Ovary (tissue), 3 donors: ENCODE results near the gene PRKD1.

Experiments used
- CTCF ChIP-seq, 3 donors: fragments of 450-650 bp in 2 of 3; fragments of 200-600 bp in 1 of 3; IDR thresholded peaks; one replicate each; pipeline versions ENCODE4 v1.5.1 to v1.8.0; 2016 to 2022; ENCODE audit warnings: antibody characterized with exemption in 3 of 3, mild to moderate bottlenecking in 1 of 3
- POLR2A ChIP-seq: fragments of 450-650 bp; IDR thresholded peaks from one replicate; pipeline ENCODE4 v1.6.1; 2017; ENCODE audit warnings: antibody characterized with exemption, mild to moderate bottlenecking, moderate library complexity
- donor health status: DM: no; HTN: no; CAD: no.

- TF ChIP-seq CTCF (IDR thresholded peaks at IDR 0.05): no peak
- TF ChIP-seq POLR2A: no peak
Observed at GRCh38 chr14:29846339-29847055, 81.2 kb downstream of the PRKD1 start.
